OCI-LY7 (cell line): ENCODE measurements around the gene TAAR6. TPM values are rescaled to one million over a fixed set of nuclear protein-coding genes. Genes with fewer than 3 reads are reported as not detected.

Source experiments
- BruUV-seq: library from RNA; stranded (reverse); fragments of 400-500 nt; replicated peaks from 2 replicates; lab custom pipeline; 2021; lab: Mats Ljungman, UMichigan
- CTCF ChIA-PET: fragments of 300-600 bp; sonication (Branson Sonifier 250); formaldehyde crosslinking; loops from one replicate; lab custom pipeline; 2022; ENCODE audit warnings: antibody characterized with exemption; ENCODE audit not compliant: unreplicated experiment; lab: Charles Lee
- POLR2A ChIA-PET: fragments of 300-600 bp; sonication (Branson Sonifier 250); formaldehyde crosslinking; loops from one replicate; lab custom pipeline; 2022; ENCODE audit warnings: antibody characterized with exemption; lab: Charles Lee
- DNase-seq: peaks from one replicate; pipeline ENCODE4 v3.0.0-alpha.2; 2015; ENCODE audit warnings: low spot score
- H2AFZ ChIP-seq: fragments of 200-600 bp; sonication (generic), shearing (Covaris generic); 2 replicates; pipeline ENCODE4 v1.6.1; 2014; ENCODE audit warnings: mild to moderate bottlenecking, antibody characterized with exemption, low read length, moderate library complexity
- H3K27ac ChIP-seq: fragments of 200-600 bp; sonication (generic); 2 replicates; pipeline ENCODE4 v1.5.1; 2014; ENCODE audit warnings: mixed run types, low read depth, mild to moderate bottlenecking, moderate library complexity, low read length, inconsistent platforms; ENCODE audit not compliant: poor library complexity, severe bottlenecking
- H3K36me3 ChIP-seq: fragments of 200-600 bp; sonication (generic); 2 replicates; pipeline ENCODE4 v1.6.1; 2014; ENCODE audit warnings: mild to moderate bottlenecking, antibody characterized with exemption, low read length, moderate library complexity, mixed read lengths; ENCODE audit not compliant: insufficient read depth
- H3K4me1 ChIP-seq: fragments of 200-600 bp; sonication (generic); 2 replicates; pipeline ENCODE4 v1.5.1; 2014; ENCODE audit warnings: mild to moderate bottlenecking, low read length; ENCODE audit not compliant: insufficient read depth, poor library complexity, severe bottlenecking
- H3K4me2 ChIP-seq: fragments of 200-600 bp; sonication (generic); 2 replicates; pipeline ENCODE4 v1.6.1; 2014; ENCODE audit warnings: mild to moderate bottlenecking, low read length
- H3K4me3 ChIP-seq: fragments of 200-600 bp; sonication (generic); 2 replicates; pipeline ENCODE4 v1.5.1; 2014; ENCODE audit warnings: mild to moderate bottlenecking, low read depth, low read length; ENCODE audit not compliant: poor library complexity, severe bottlenecking
- H3K79me2 ChIP-seq: fragments of 200-600 bp; sonication (generic); 2 replicates; pipeline ENCODE4 v1.6.1; 2016; ENCODE audit warnings: low read depth, mild to moderate bottlenecking, low read length, moderate library complexity, mixed read lengths; ENCODE audit not compliant: insufficient read depth
- H3K9me2 ChIP-seq: fragments of 200-600 bp; sonication (generic); 2 replicates; pipeline ENCODE4 v1.6.1; 2016; ENCODE audit warnings: mild to moderate bottlenecking, low read length, mixed read lengths; ENCODE audit not compliant: insufficient read depth
- H3K9me3 ChIP-seq: fragments of 200-600 bp; sonication (generic); 2 replicates; pipeline ENCODE4 v1.6.1; 2014; ENCODE audit warnings: mild to moderate bottlenecking, mixed run types, low read length, mixed read lengths
- H4K20me1 ChIP-seq: fragments of 200-600 bp; sonication (generic); 2 replicates; pipeline ENCODE4 v1.6.1; 2014; ENCODE audit warnings: mild to moderate bottlenecking, antibody characterized with exemption, low read length, moderate library complexity, mixed read lengths; ENCODE audit not compliant: insufficient read depth
- CTCF ChIP-seq: fragments of 200-600 bp; sonication (generic); conservative IDR thresholded peaks from 2 replicates; pipeline ENCODE4 v1.5.1; 2014; ENCODE audit warnings: mild to moderate bottlenecking, antibody characterized with exemption, low read length, moderate library complexity, mixed read lengths
- EZH2phosphoT487 ChIP-seq: fragments of 200-600 bp; sonication (generic); IDR thresholded peaks from 2 replicates; pipeline ENCODE4 v1.6.1; 2018; ENCODE audit warnings: low read depth, borderline replicate concordance, mild to moderate bottlenecking, mixed run types, antibody characterized with exemption, low read length, moderate library complexity, mixed read lengths
- intact Hi-C: fragments of 100-400 bp; cut with micrococcal nuclease; formaldehyde crosslinking; loops from one replicate; pipeline ENCODE4 v1.10.0; 2022; ENCODE audit not compliant: unreplicated experiment
- total RNA-seq, 2 experiments: library from RNA; depleted of rRNA in 1 of 2; stranded (reverse); fragments of >200 nt in 1 of 2; shearing (Covaris generic) in 1 of 2; gene quantifications; 2 replicates each; pipeline ENCODE4 v1.2.3, GENCODE V29; 2014 to 2022

Gene TAAR6
- total RNA-seq, 2 experiments from 2014 or later: not detected

- Histone ChIP-seq H3K4me1 (no peaks in the 10 kb centered on the region), H3K36me3 (no peaks in the 10 kb centered on the region), H3K4me2 (no peak overlapping the region), H4K20me1 (no peaks in the 10 kb centered on the region), H3K9me3 (peaks cover 8% of the 10 kb centered on the region; the same call in 1 of the 2 replicates), H3K9me2 (no peaks in the 10 kb centered on the region), H3K27ac (no peak overlapping the region), H3K79me2 (no peaks in the 10 kb centered on the region), H3K4me3 (no peak overlapping the region), H2AFZ (no peak overlapping the region)
- ChIA-PET CTCF (no interaction called here), POLR2A (interaction anchor here (1.1 kb wide), 1 partner anchor 294 kb away, joined by 3 read pairs; no protein-coding TSS in a partner anchor)
- intact Hi-C loops: no loop called here
- no TSS peak for BruUV-seq
- DNase-seq: no peak
- no peak for TF ChIP-seq EZH2phosphoT487
- TF ChIP-seq CTCF: no peak
Observed at GRCh38 chr6:132537145-132537544, 33.0 kb upstream of the TAAR6 start.

GRCh38 chr6:132537977-132538376 is 32.1 kb upstream of the TAAR6 start, which contains the start of gene TAAR9:
TSS of gene TAAR9 (plus strand) at chr6:132538277. CDS start at chr6:132538290, 13 bp downstream.
- no peak within 1 kb of the TSS for H2AFZ ChIP-seq
- no peaks in the 10 kb centered on the region for H3K4me1 ChIP-seq
- H4K20me1 ChIP-seq: no peaks in the 10 kb centered on the region
- H3K9me3 ChIP-seq: peaks cover 7% of the 10 kb centered on the region; the same call in 1 of the 2 replicates
- CTCF ChIA-PET: no interaction called here
- BruUV-seq: no TSS peak
- DNase-seq: no peak
- H3K4me2 ChIP-seq: no peak within 1 kb of the TSS
- no peak for TF ChIP-seq EZH2phosphoT487
- no peak for TF ChIP-seq CTCF
- POLR2A ChIA-PET: interaction anchor here (0.8 to 1.1 kb wide), 3 partner anchors 11 to 295 kb away, joined by 3 read pairs; no protein-coding TSS in a partner anchor
- no peak within 1 kb of the TSS for H3K4me3 ChIP-seq
- H3K79me2 ChIP-seq: no peaks in the 10 kb centered on the region
- no peaks in the 10 kb centered on the region for H3K36me3 ChIP-seq
- no peak within 1 kb of the TSS for H3K27ac ChIP-seq
- no peaks in the 10 kb centered on the region for H3K9me2 ChIP-seq
- intact Hi-C loops: no loop called here

- Histone ChIP-seq H3K4me3 (no peak overlapping the region), H3K27ac (no peak overlapping the region), H3K9me2 (no peaks in the 10 kb centered on the region), H3K9me3 (no peaks in the 10 kb centered on the region), H2AFZ (no peak overlapping the region), H3K79me2 (no peaks in the 10 kb centered on the region), H3K4me2 (no peak overlapping the region), H3K36me3 (no peaks in the 10 kb centered on the region), H4K20me1 (no peaks in the 10 kb centered on the region), H3K4me1 (no peaks in the 10 kb centered on the region)
- intact Hi-C loops: no loop called here
- BruUV-seq: no TSS peak
- no peak for TF ChIP-seq EZH2phosphoT487
- no peak for TF ChIP-seq CTCF
- CTCF ChIA-PET: no interaction called here
- POLR2A ChIA-PET: interaction anchor here (1.3 to 2.4 kb wide), 2 partner anchors 8 to 90 kb away, joined by 3 to 11 read pairs; partner anchors contain the start of gene TAAR8
- DNase-seq: no peak
Observed at GRCh38 chr6:132544826-132545225, 25.3 kb upstream of the TAAR6 start.
